Choroid plexus epithelial cell (primary cell): Measurements from ENCODE around the gene COG1.

ENCODE experiments used
- DNase-seq: peaks from one replicate; pipeline ENCODE4 v3.0.0-alpha.2; 2010; ENCODE audit warnings: low read depth
- H3K4me3 ChIP-seq: 2 replicates; pipeline ENCODE4 v1.5.1; 2011; ENCODE audit warnings: low read depth, mild to moderate bottlenecking, control low read depth, low read length, moderate library complexity
- TF ChIP-seq, protein P1 (sequence below): conservative IDR thresholded peaks from 2 replicates; pipeline ENCODE4 v1.5.1; 2011; ENCODE audit warnings: low read depth, mild to moderate bottlenecking, control low read depth, inconsistent platforms, low read length, moderate library complexity

The COG1 gene

DNA sequence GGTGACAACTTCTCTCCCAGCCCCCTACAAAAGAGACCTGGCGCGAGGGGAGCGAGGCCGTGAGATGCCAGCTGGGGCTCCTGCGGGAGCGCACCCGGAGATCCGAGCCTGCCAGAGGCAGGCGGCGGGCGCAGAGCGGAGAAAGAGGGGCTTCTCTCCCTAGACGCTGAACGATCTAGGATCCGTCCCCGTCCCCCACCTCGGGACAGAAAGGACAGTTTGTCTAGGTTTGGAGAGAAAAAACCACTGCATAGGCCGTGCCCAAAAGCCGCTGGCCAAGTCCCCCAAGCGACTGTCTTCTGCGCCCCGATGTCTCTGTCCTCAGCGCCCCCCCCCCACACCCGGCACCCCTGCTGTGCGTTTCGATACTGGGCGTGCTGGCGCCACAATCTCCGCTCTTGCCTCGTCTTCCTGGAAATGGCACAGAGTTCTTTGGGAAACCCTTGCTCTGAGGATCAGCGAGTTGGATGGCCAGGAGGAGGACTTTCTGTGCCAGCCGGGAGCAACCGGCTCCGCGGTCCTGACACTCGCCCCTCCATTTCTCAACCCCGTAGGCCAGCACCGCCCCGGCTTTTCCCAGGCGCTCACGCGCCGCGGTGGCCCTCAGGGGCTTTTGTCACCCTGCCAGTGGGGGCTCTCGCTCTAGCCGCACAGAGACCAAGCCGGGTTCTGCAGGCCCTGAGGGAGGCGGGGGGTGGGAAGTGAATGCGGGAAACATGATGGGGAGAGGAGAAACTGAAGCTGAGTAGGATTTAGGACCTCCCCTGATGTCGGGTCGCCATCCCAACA lies 27.0 kb upstream of the COG1 start:
- no peak for DNase-seq
- peak overlapping the region; percentile 57 for H3K4me3 ChIP-seq
- TF ChIP-seq, protein P1, sequence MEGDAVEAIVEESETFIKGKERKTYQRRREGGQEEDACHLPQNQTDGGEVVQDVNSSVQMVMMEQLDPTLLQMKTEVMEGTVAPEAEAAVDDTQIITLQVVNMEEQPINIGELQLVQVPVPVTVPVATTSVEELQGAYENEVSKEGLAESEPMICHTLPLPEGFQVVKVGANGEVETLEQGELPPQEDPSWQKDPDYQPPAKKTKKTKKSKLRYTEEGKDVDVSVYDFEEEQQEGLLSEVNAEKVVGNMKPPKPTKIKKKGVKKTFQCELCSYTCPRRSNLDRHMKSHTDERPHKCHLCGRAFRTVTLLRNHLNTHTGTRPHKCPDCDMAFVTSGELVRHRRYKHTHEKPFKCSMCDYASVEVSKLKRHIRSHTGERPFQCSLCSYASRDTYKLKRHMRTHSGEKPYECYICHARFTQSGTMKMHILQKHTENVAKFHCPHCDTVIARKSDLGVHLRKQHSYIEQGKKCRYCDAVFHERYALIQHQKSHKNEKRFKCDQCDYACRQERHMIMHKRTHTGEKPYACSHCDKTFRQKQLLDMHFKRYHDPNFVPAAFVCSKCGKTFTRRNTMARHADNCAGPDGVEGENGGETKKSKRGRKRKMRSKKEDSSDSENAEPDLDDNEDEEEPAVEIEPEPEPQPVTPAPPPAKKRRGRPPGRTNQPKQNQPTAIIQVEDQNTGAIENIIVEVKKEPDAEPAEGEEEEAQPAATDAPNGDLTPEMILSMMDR, result no peak

DNA sequence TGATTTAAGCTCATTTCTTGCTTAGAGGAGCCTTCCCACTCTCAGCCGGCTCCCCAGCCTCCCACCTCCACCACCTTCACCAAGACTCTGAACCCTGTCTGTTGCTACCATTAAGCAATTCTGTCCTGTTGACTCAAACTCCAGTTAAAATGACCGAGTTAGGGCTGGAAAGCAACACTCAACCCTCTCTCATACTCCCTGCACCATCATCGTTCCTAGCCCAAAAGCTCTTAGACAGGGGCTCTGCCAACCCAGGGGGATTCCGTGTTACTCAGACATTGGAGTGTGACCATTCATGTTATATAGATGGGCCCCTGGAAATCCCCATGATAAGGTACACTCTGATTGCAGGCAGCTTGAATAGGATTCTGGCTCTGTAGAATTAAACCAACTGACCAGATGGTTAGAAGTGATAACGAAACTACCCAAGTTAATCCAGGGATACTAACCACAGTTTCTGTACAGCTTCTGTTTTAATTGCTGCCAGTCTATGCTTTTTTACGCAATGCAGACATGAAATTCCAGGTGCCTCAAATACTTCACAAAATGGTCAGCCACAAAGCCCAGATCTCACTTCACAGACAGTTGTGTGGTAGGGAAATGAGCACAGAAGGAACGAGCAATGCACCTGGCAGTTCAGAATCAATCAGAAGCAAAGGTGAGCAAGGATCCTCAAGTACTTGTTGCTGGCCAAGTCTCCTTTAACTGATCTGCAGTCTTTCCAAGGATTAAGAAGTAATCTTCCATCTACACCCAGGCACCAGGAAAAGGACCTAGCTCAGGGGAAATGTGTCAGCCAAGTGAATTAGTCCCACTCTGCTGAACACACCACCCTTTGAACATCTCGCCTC lies 25.9 kb upstream of the COG1 start:
- peak overlapping the region; percentile 57 for H3K4me3 ChIP-seq
- TF ChIP-seq, protein P1, result no peak
- DNase-seq, result no peak

DNA sequence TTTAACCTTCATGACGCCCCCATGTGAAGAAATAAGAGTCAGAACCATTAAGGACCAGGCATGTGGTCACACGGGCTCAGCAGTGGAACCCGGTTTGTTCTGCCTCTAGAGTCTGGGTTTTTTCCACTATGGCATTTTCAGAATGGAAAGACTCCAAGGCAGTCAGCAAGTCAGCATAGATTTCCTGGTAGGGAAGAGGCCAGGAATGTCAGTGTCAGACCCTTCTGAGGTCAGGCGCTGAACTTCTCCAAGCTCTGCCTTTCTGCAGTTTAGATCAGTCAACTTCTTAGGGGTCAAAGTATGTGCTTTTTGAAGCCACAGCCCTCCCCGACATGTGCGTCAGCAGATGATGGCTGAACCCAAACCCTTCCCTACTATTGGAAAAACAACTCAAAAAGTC lies 24.2 kb upstream of the COG1 start:
- no peak for DNase-seq
- H3K4me3 ChIP-seq, result no peak overlapping the region
- TF ChIP-seq, protein P1, result no peak

DNA sequence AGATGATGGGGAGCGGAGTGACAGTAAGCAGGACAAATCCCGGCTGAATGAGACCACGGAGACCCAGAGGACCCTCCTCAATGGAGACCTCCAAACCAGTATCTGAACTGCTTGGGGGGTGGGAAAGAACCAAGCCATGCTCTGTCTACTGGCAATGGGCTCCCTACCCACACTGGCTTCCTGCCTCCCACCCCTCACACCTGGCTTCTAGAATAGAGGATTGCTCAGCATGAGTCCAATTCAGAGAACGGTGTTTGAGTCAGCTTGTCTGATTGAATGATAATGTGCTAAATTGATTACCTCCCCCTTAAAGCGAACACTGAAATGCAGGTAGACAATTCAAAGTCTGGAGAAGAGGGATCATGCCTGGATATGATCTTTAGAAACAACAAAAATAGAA lies 22.5 kb upstream of the COG1 start:
- no peak for DNase-seq
- TF ChIP-seq, protein P1, result no peak
- no peak overlapping the region for H3K4me3 ChIP-seq

DNA sequence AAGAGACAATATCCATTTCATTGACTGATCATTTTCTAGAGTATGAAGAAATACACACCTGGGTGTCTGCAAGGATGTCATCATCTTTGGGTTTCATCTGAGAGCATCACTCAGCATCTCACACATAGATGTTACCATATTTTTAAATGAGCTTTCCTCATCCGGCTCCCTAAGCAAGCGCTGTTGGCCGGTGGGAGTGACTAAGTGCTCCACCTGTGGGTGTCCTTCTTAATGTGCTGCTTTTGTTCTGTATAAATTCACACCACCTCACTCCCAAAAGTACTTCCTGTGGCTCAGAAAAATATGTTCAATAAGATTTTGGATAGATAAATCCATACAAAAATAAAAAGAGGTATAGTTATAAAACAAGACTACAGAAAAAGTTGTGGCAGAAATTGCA lies 20.6 kb upstream of the COG1 start:
- no peak overlapping the region for H3K4me3 ChIP-seq
- TF ChIP-seq, protein P1, result no peak
- no peak for DNase-seq

DNA sequence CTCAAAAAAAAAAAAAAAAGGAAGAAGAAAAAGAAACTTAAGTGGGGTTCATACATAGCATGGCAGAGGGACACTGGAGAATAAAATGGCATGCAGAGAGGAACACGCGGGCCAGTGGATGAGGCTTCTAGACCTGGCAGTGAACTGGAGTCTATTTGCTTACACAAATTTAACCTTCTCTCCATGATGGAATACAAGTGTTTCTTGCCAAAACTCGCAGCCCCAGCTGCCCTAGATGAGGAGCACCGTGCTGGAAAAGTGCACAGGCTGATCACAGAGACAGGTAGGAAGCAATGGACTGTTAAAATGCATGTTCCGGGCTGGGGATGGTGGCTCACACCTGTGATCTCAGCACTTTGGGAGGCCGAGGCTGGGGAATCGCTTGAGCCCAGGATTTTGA lies 18.7 kb upstream of the COG1 start:
- no peak for DNase-seq
- TF ChIP-seq, protein P1, result no peak
- no peak overlapping the region for H3K4me3 ChIP-seq
